ENCODE measurements around the gene YES1. TPM values are rescaled to one million over a fixed set of nuclear protein-coding genes. Genes with fewer than 3 reads are reported as not detected.

YES1 gene
- total and polyA plus RNA-seq, 2 of the 8 experiments (the other 6 are each of a cell fraction or from before 2014, with no cell fraction given) = 14.8 to 94.3 TPM

GRCh38 chr18:848062-848861 is 36.2 kb upstream of the YES1 start:
- DNase-seq (ENCODE audit: low read depth in 1 of 2, low spot score in 2 of 2) (no peak), FAIRE-seq (no peak)
- H3K4ac ChIP-seq (replicated peaks; ENCODE audit: insufficient read length, low read depth, low read length) = no peak overlapping the region
- H2AK5ac ChIP-seq (ENCODE audit: low read depth, low read length) = no peak overlapping the region
- no peak overlapping the region for H3K4me3 ChIP-seq (ENCODE audit: extremely low read depth in 1 of 4, insufficient read depth in 2 of 4, low read depth in 3 of 4, low read length in 4 of 4)
- ChIA-PET CTCF (ENCODE audit: partially characterized antibody) (interaction anchor here (0.6 to 2.1 kb wide), 5 partner anchors 9 to 561 kb away, joined by 3 to 15 read pairs (median 4); no protein-coding TSS in a partner anchor), POLR2A (ENCODE audit: partially characterized antibody) (interaction anchor here (1.4 kb wide), 1 partner anchor 9 kb away, joined by 3 read pairs; no protein-coding TSS in a partner anchor)
- H2BK12ac ChIP-seq (ENCODE audit: low read depth, low read length) = no peak overlapping the region
- no peaks in the 10 kb centered on the region; a peak in 1 of 7 replicates for H3K4me1 ChIP-seq (replicated peaks in 1 of 4; ENCODE audit: control insufficient read depth in 3 of 4, insufficient read depth in 4 of 4, low read length in 3 of 4)
- no peaks in the 10 kb centered on the region for H4K20me1 ChIP-seq (replicated peaks in 1 of 2; ENCODE audit: control insufficient read depth in 1 of 2, insufficient read depth in 2 of 2, low read length in 2 of 2)
- H2AFZ ChIP-seq (ENCODE audit: low read length) = no peak overlapping the region
- no peak overlapping the region for H3K18ac ChIP-seq (ENCODE audit: extremely low read depth, low read length)
- no peak overlapping the region for H3K27ac ChIP-seq (ENCODE audit: low read depth, low read length)
- no peak overlapping the region for H2BK15ac ChIP-seq (ENCODE audit: low read length)
- no peak overlapping the region for H3K9ac ChIP-seq (replicated peaks in 1 of 4; ENCODE audit: extremely low read depth in 1 of 4, low read depth in 3 of 4, low read length in 3 of 4)
- WGBS, 2 experiments (ENCODE audit: extremely low coverage in 1 of 2, insufficient coverage in 1 of 2, insufficient read length in 1 of 2, insufficient replicate concordance in 2 of 2, low coverage in 1 of 2, low lambda C conversion rate in 2 of 2, missing lambda C conversion rate in 1 of 2) = 92% methylated on average over 8 of the region's 8 CpGs; no CpG with 5 or more reads in 1 of the 2 experiments
- H3K79me1 ChIP-seq (ENCODE audit: low read depth, low read length) = no peaks in the 10 kb centered on the region
- no peak overlapping the region for H4K8ac ChIP-seq (ENCODE audit: extremely low read depth, insufficient read depth, low read length)
- H4K91ac ChIP-seq (replicated peaks; ENCODE audit: insufficient read length, low read length) = no peak overlapping the region
- no peaks in the 10 kb centered on the region for H3K79me2 ChIP-seq (ENCODE audit: control insufficient read depth in 1 of 2, insufficient read depth in 2 of 2, low read length in 2 of 2)
- no peaks in the 10 kb centered on the region for H3K27me3 ChIP-seq (replicated peaks in 1 of 4; ENCODE audit: control insufficient read depth in 3 of 4, extremely low read depth in 1 of 4, insufficient read depth in 3 of 4, low read length in 3 of 4)
- H3K23ac ChIP-seq (ENCODE audit: insufficient read length) = no peak overlapping the region
- H3K4me2 ChIP-seq (ENCODE audit: insufficient read depth in 1 of 2, low read depth in 2 of 2, low read length in 2 of 2) = no peak overlapping the region
- no peaks in the 10 kb centered on the region for H3K36me3 ChIP-seq (ENCODE audit: control insufficient read depth in 2 of 4, insufficient read depth in 4 of 4, low read length in 3 of 4)
- no peak overlapping the region for H2BK20ac ChIP-seq (ENCODE audit: low read length)
- no peak overlapping the region for H2BK120ac ChIP-seq (replicated peaks; ENCODE audit: low read depth, low read length)
- no peak overlapping the region for H3K56ac ChIP-seq (replicated peaks; ENCODE audit: insufficient read length, low read depth, low read length)
- no peaks in the 10 kb centered on the region for H3K9me3 ChIP-seq (ENCODE audit: insufficient read depth in 2 of 2, low read depth in 1 of 2, low read length in 1 of 2)
- no peaks in the 10 kb centered on the region for H3K23me2 ChIP-seq (ENCODE audit: low read depth, low read length)
- no peak overlapping the region for H3K14ac ChIP-seq (ENCODE audit: insufficient read length)
- no peak overlapping the region for H4K5ac ChIP-seq (ENCODE audit: insufficient read length, low read depth, low read length)
- no peak overlapping the region for H2BK5ac ChIP-seq (ENCODE audit: low read depth, low read length)
- no peak for TF ChIP-seq PHF8 (conservative IDR thresholded peaks at IDR 0.05; ENCODE audit: low read depth, low read length)
- no peak for TF ChIP-seq CTCF (IDR thresholded peaks at IDR 0.05; ENCODE audit: control extremely low read depth in 1 of 3, insufficient read depth in 1 of 3, low read depth in 1 of 3, low read length in 3 of 3)
- no peak for TF ChIP-seq RBBP5 (IDR thresholded peaks at IDR 0.05; ENCODE audit: borderline replicate concordance, low read depth, low read length)
- TF ChIP-seq SIRT6 (IDR thresholded peaks at IDR 0.05; ENCODE audit: low read length) = no peak
- no peak for TF ChIP-seq BACH1 (IDR thresholded peaks at IDR 0.05; ENCODE audit: low read length)
- no peak for TF ChIP-seq RNF2 (IDR thresholded peaks at IDR 0.05; ENCODE audit: borderline replicate concordance, low read depth, low read length, missing control alignments, poor library complexity, severe bottlenecking)
- no peak for TF ChIP-seq HDAC6 (IDR thresholded peaks at IDR 0.05; ENCODE audit: low read depth, low read length)
- TF ChIP-seq SP1 (IDR thresholded peaks at IDR 0.05; ENCODE audit: low read depth, low read length) = no peak
- TF ChIP-seq JUN (IDR thresholded peaks at IDR 0.05; ENCODE audit: low read depth, low read length) = no peak
- no peak for TF ChIP-seq GABPA (IDR thresholded peaks at IDR 0.05; ENCODE audit: borderline replicate concordance, insufficient read depth, low read length)
